Loucy (cell line): ENCODE data around the gene LTA.
A peak's percentile ranks its signal among the peaks of the same experiment; 100 is the strongest.

Experiments
- H2AFZ ChIP-seq: fragments of 200-600 bp; sonication (generic); 2 replicates; pipeline ENCODE4 v1.6.0; 2016; ENCODE audit warnings: antibody characterized with exemption, mild to moderate bottlenecking, low read length, moderate library complexity
- H3F3A ChIP-seq: fragments of 200-600 bp; 2 replicates; pipeline ENCODE4 v1.6.0; 2016; ENCODE audit warnings: antibody characterized with exemption, low read depth, mild to moderate bottlenecking
- H3K27me3 ChIP-seq: fragments of 200-600 bp; sonication (generic); 2 replicates; pipeline ENCODE4 v1.6.1; 2014; ENCODE audit warnings: low read length, mild to moderate bottlenecking; ENCODE audit not compliant: insufficient read depth, poor library complexity, severe bottlenecking
- H3K36me3 ChIP-seq: fragments of 200-600 bp; sonication (generic); 2 replicates; pipeline ENCODE4 v1.6.1; 2016; ENCODE audit warnings: low read length; ENCODE audit not compliant: insufficient read depth
- H3K4me1 ChIP-seq: fragments of 200-600 bp; sonication (generic); 2 replicates; pipeline ENCODE4 v1.5.1; 2014; ENCODE audit warnings: low read length, mild to moderate bottlenecking; ENCODE audit not compliant: insufficient read depth, poor library complexity, severe bottlenecking
- H3K4me2 ChIP-seq: fragments of 200-600 bp; sonication (generic); 2 replicates; pipeline ENCODE4 v1.6.0; 2014; ENCODE audit warnings: antibody characterized with exemption, low read length, low read depth, mild to moderate bottlenecking; ENCODE audit not compliant: poor library complexity, severe bottlenecking
- H3K4me3 ChIP-seq: fragments of 200-600 bp; sonication (generic); 2 replicates; pipeline ENCODE4 v1.5.1; 2014; ENCODE audit warnings: low read length, mild to moderate bottlenecking, mixed read lengths; ENCODE audit not compliant: poor library complexity, severe bottlenecking
- H3K79me2 ChIP-seq: fragments of 200-600 bp; sonication (generic); 2 replicates; pipeline ENCODE4 v1.6.1; 2014; ENCODE audit warnings: low read length; ENCODE audit not compliant: insufficient read depth
- H3K9ac ChIP-seq: fragments of 200-600 bp; sonication (generic); 2 replicates; pipeline ENCODE4 v1.6.0; 2014; ENCODE audit warnings: mild to moderate bottlenecking, low read depth, low read length, moderate library complexity; ENCODE audit not compliant: poor library complexity, severe bottlenecking
- H3K9me2 ChIP-seq: fragments of 200-600 bp; sonication (generic); replicated peaks from 2 replicates; pipeline ENCODE4 v1.6.1; 2016; ENCODE audit warnings: low read depth, low read length, mixed read lengths
- H3K9me3 ChIP-seq: fragments of 200-600 bp; sonication (generic); 2 replicates; pipeline ENCODE4 v1.6.1; 2014; ENCODE audit warnings: mild to moderate bottlenecking, antibody characterized with exemption, low read length, low read depth; ENCODE audit not compliant: insufficient read depth
- H4K20me1 ChIP-seq: fragments of 200-600 bp; sonication (generic); 2 replicates; pipeline ENCODE4 v1.6.0; 2014; ENCODE audit warnings: antibody characterized with exemption, low read length, mild to moderate bottlenecking; ENCODE audit not compliant: insufficient read depth, poor library complexity, severe bottlenecking
- CTCF ChIP-seq: fragments of 200-600 bp; sonication (generic); conservative IDR thresholded peaks from 2 replicates; pipeline ENCODE4 v1.5.1; 2014; ENCODE audit warnings: mild to moderate bottlenecking, antibody characterized with exemption, low read length
- EZH2phosphoT487 ChIP-seq: fragments of 200-600 bp; IDR thresholded peaks from 2 replicates; pipeline ENCODE4 v1.6.1; 2018; ENCODE audit warnings: antibody characterized with exemption, mild to moderate bottlenecking, moderate library complexity, borderline replicate concordance

LTA gene

GRCh38 chr6:31585491-31585890 is 13.4 kb downstream of the LTA start:
- peak overlapping the region; percentile 93 for H3K4me2 ChIP-seq
- H3K36me3 ChIP-seq, result no peaks in the 10 kb centered on the region
- TF ChIP-seq EZH2phosphoT487 (no peak), CTCF (peak; percentile 73)
- H3K4me3 ChIP-seq, result peak overlapping the region; percentile 70
- H3F3A ChIP-seq, result peaks cover 3% of the 10 kb centered on the region; the same call in 1 of the 2 replicates
- peak overlapping the region; percentile 85 for H3K9ac ChIP-seq
- H3K4me1 ChIP-seq, result peaks cover 68% of the 10 kb centered on the region
- H3K9me2 ChIP-seq, result no peaks in the 10 kb centered on the region
- H3K27me3 ChIP-seq, result no peaks in the 10 kb centered on the region
- H3K79me2 ChIP-seq, result peaks cover 49% of the 10 kb centered on the region
- H2AFZ ChIP-seq, result no peak overlapping the region
- no peaks in the 10 kb centered on the region for H4K20me1 ChIP-seq
- no peaks in the 10 kb centered on the region for H3K9me3 ChIP-seq

- TF ChIP-seq CTCF (no peak), EZH2phosphoT487 (no peak)
- Histone ChIP-seq H3K27me3 (no peaks in the 10 kb centered on the region), H3K9me2 (no peaks in the 10 kb centered on the region), H3K36me3 (no peaks in the 10 kb centered on the region), H2AFZ (no peak within 1 kb of the TSS), H3K4me2 (peak within 1 kb of the TSS; percentile 93), H3K9me3 (no peaks in the 10 kb centered on the region), H3K4me1 (peaks cover 66% of the 10 kb centered on the region), H3K9ac (peak within 1 kb of the TSS; percentile 85), H3F3A (peaks cover 3% of the 10 kb centered on the region; the same call in 1 of the 2 replicates), H3K79me2 (peaks cover 47% of the 10 kb centered on the region), H4K20me1 (no peaks in the 10 kb centered on the region), H3K4me3 (peak within 1 kb of the TSS; percentile 70)
These were observed 13.9 kb downstream of the LTA start, which contains the start of gene LST1 for GRCh38 chr6:31586008-31586407. LST1 (plus strand) TSS chr6:31586277; CDS start chr6:31587300, 1,023 bp downstream.

GRCh38 chr6:31586599-31587281 is 14.7 kb downstream of the LTA start:
- Histone ChIP-seq H3K4me2 (peak overlapping the region; percentile 93), H3K79me2 (peaks cover 45% of the 10 kb centered on the region), H3K27me3 (no peaks in the 10 kb centered on the region), H3K4me3 (peak overlapping the region; percentile 70), H3K9me3 (no peaks in the 10 kb centered on the region), H3F3A (peaks cover 3% of the 10 kb centered on the region; the same call in 1 of the 2 replicates), H3K9ac (peak overlapping the region; percentile 85), H3K4me1 (peaks cover 62% of the 10 kb centered on the region), H2AFZ (no peak overlapping the region), H3K9me2 (no peaks in the 10 kb centered on the region), H4K20me1 (no peaks in the 10 kb centered on the region), H3K36me3 (no peaks in the 10 kb centered on the region)
- TF ChIP-seq EZH2phosphoT487, result no peak
- no peak for TF ChIP-seq CTCF
